CD4-positive, alpha-beta T cell (primary cell): ENCODE data around the gene GRIA1. TPM values are rescaled to one million over a fixed set of nuclear protein-coding genes. Genes with fewer than 3 reads are reported as not detected.

Source experiments
- ATAC-seq: fragments of 200-7000 bp; cut with Tn5 transposase; one replicate; pipeline ENCODE4 v1.10.0; 2022; ENCODE audit warnings: mild to moderate bottlenecking; ENCODE audit not compliant: poor library complexity
- CTCF ChIA-PET: fragments of 350-600 bp; sonication (Branson Sonifier 250); formaldehyde crosslinking; loops from one replicate; lab custom pipeline; 2021; ENCODE audit warnings: antibody characterized with exemption, inconsistent platforms; lab: Charles Lee
- POLR2A ChIA-PET: fragments of 350-600 bp; sonication (Branson Sonifier 250); formaldehyde crosslinking; loops from one replicate; lab custom pipeline; 2021; ENCODE audit warnings: antibody characterized with exemption, inconsistent platforms; lab: Charles Lee
- DNase-seq, 14 experiments: peaks; one replicate each; pipeline ENCODE4 v3.0.0-alpha.2; 2013 to 2020; ENCODE audit warnings: mixed read lengths in 2 of 14
- H3K27ac ChIP-seq, 2 donors: one replicate each; pipeline versions ENCODE4 v1.5.1 to v1.7.0; 2013; ENCODE audit warnings: low read length in 2 of 2, low read depth in 1 of 2, mild to moderate bottlenecking in 1 of 2
- H3K27me3 ChIP-seq, 2 experiments: 1 replicate in 1 of 2; 2 replicates in 1 of 2; pipeline versions ENCODE4 v1.6.1 to v1.7.0; 2013; ENCODE audit warnings: low read length in 2 of 2, control low read depth in 1 of 2, mild to moderate bottlenecking in 1 of 2, moderate library complexity in 1 of 2; ENCODE audit not compliant: insufficient read depth in 2 of 2, control insufficient read depth in 1 of 2
- H3K36me3 ChIP-seq: one replicate; pipeline ENCODE4 v1.6.1; 2013; ENCODE audit warnings: low read length, control low read depth; ENCODE audit not compliant: insufficient read depth
- H3K4me1 ChIP-seq: one replicate; pipeline ENCODE4 v1.6.1; 2013; ENCODE audit warnings: low read length, control low read depth; ENCODE audit not compliant: insufficient read depth
- H3K4me3 ChIP-seq: one replicate; pipeline ENCODE4 v1.5.1; 2013; ENCODE audit warnings: mild to moderate bottlenecking, low read length, moderate library complexity
- H3K9me3 ChIP-seq, 2 experiments: 1 replicate in 1 of 2; 2 replicates in 1 of 2; pipeline versions ENCODE4 v1.6.1 to v1.7.0; 2013; ENCODE audit warnings: low read length in 2 of 2, mild to moderate bottlenecking in 2 of 2, control low read depth in 1 of 2, moderate library complexity in 1 of 2; ENCODE audit not compliant: control insufficient read depth in 1 of 2, insufficient read depth in 1 of 2
- H3K27ac Mint-ChIP-seq: one replicate; pipeline ENCODE4 v1.8.0; 2020; ENCODE audit warnings: mixed read lengths
- H3K27me3 Mint-ChIP-seq: one replicate; pipeline ENCODE4 v1.8.0; 2021; ENCODE audit warnings: mixed read lengths
- H3K36me3 Mint-ChIP-seq: one replicate; pipeline ENCODE4 v1.8.0; 2021; ENCODE audit warnings: low read depth, mixed read lengths
- H3K4me1 Mint-ChIP-seq: one replicate; pipeline ENCODE4 v1.8.0; 2021; ENCODE audit warnings: low read depth, mixed read lengths
- H3K4me3 Mint-ChIP-seq: one replicate; pipeline ENCODE4 v1.8.0; 2020; ENCODE audit warnings: mild to moderate bottlenecking, mixed read lengths
- H3K9me3 Mint-ChIP-seq: one replicate; pipeline ENCODE4 v1.8.0; 2020; ENCODE audit warnings: mixed read lengths
- intact Hi-C, 2 experiments: fragments of 100-400 bp; cut with DNase I in 1 of 2; cut with micrococcal nuclease in 1 of 2; formaldehyde crosslinking; loops; one replicate each; pipeline versions ENCODE4 v1.15.1 to v1.9.0; 2023 to 2025; cut with DNase I, micrococcal nuclease
- total RNA-seq, 174 experiments: library from RNA in 2 of 174; stranded (reverse) in 2 of 174; gene quantifications; one replicate each; pipeline ENCODE4 v1.2.3 and lab custom pipeline; 2021 to 2026
- TF ChIP-seq, protein P1 (sequence below): fragments of 200-600 bp; IDR thresholded peaks from one replicate; pipeline ENCODE4 v1.8.0; 2022; ENCODE audit warnings: antibody characterized with exemption, mild to moderate bottlenecking

Gene GRIA1
- total RNA-seq, 2 experiments from 2014 or later, result not detected

- no peak for ATAC-seq
- H3K27me3 Mint-ChIP-seq, result no peaks in the 10 kb centered on the region
- no peak overlapping the region for H3K27ac Mint-ChIP-seq
- ChIA-PET POLR2A (no interaction called here), CTCF (no interaction called here)
- no peaks in the 10 kb centered on the region for H3K4me1 Mint-ChIP-seq
- no peaks in the 10 kb centered on the region for H3K9me3 Mint-ChIP-seq
- DNase-seq, result no peak
- Histone ChIP-seq H3K9me3 (no peaks in the 10 kb centered on the region), H3K36me3 (no peaks in the 10 kb centered on the region), H3K27ac (no peak overlapping the region), H3K4me1 (no peaks in the 10 kb centered on the region), H3K27me3 (no peaks in the 10 kb centered on the region), H3K4me3 (no peak overlapping the region)
- H3K4me3 Mint-ChIP-seq, result no peak overlapping the region
- intact Hi-C loops, result no loop called here
- TF ChIP-seq, protein P1, sequence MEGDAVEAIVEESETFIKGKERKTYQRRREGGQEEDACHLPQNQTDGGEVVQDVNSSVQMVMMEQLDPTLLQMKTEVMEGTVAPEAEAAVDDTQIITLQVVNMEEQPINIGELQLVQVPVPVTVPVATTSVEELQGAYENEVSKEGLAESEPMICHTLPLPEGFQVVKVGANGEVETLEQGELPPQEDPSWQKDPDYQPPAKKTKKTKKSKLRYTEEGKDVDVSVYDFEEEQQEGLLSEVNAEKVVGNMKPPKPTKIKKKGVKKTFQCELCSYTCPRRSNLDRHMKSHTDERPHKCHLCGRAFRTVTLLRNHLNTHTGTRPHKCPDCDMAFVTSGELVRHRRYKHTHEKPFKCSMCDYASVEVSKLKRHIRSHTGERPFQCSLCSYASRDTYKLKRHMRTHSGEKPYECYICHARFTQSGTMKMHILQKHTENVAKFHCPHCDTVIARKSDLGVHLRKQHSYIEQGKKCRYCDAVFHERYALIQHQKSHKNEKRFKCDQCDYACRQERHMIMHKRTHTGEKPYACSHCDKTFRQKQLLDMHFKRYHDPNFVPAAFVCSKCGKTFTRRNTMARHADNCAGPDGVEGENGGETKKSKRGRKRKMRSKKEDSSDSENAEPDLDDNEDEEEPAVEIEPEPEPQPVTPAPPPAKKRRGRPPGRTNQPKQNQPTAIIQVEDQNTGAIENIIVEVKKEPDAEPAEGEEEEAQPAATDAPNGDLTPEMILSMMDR, result no peak
- no peaks in the 10 kb centered on the region for H3K36me3 Mint-ChIP-seq
Observed at GRCh38 chr5:153584126-153584959, 93.9 kb downstream of the GRIA1 start.

- no peaks in the 10 kb centered on the region for H3K4me1 ChIP-seq
- ATAC-seq (no peak), DNase-seq (no peak)
- no peak overlapping the region for H3K4me3 ChIP-seq
- Mint-ChIP-seq H3K4me3 (no peak overlapping the region), H3K36me3 (no peaks in the 10 kb centered on the region), H3K27ac (no peak overlapping the region), H3K27me3 (no peaks in the 10 kb centered on the region), H3K9me3 (no peaks in the 10 kb centered on the region), H3K4me1 (no peaks in the 10 kb centered on the region)
- H3K9me3 ChIP-seq, result no peaks in the 10 kb centered on the region
- TF ChIP-seq, protein P1, result no peak
- intact Hi-C loops, result no loop called here
- no peaks in the 10 kb centered on the region for H3K27me3 ChIP-seq
- no peak overlapping the region for H3K27ac ChIP-seq
- ChIA-PET CTCF (no interaction called here), POLR2A (no interaction called here)
- no peaks in the 10 kb centered on the region for H3K36me3 ChIP-seq
Observed at GRCh38 chr5:153584960-153585359, 94.5 kb downstream of the GRIA1 start.

DNA sequence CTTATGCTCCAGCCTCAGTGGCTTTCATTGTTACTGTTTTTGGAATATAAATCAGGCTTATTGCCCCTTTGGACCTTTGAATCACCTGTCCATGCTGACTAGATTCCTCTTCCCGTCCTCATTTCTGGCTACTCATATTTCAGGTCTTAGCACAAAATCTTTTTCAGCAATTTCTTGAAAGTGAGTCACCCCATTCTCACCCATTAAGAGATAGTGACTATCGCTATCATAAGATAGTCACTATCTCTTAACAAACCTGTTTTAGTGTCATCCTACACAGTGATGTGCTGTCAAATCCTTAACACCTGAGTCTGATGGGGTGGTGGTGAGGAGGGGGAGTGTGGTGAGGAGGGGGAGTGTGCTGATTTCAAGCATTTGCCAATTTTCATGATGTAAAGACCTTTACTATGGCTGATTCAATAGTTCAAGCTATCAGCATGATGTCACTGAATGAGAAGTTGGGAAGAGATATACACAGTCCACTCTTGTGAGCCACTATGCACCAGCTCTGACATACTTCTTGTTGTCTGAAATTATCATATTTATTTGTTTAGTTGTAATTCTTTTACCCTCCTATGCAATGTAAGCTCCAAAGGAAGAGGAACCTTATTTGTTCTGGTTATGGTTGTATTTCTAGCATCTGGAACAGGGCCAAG, 95.3 kb downstream of the GRIA1 start:
- TF ChIP-seq, protein P1, result no peak
- no peak overlapping the region for H3K4me3 Mint-ChIP-seq
- intact Hi-C loops, result no loop called here
- ChIA-PET POLR2A (no interaction called here), CTCF (no interaction called here)
- Histone ChIP-seq H3K9me3 (no peaks in the 10 kb centered on the region), H3K36me3 (no peaks in the 10 kb centered on the region), H3K27me3 (no peaks in the 10 kb centered on the region), H3K4me1 (no peaks in the 10 kb centered on the region), H3K4me3 (no peak overlapping the region), H3K27ac (no peak overlapping the region)
- no peaks in the 10 kb centered on the region for H3K4me1 Mint-ChIP-seq
- no peak overlapping the region for H3K27ac Mint-ChIP-seq
- no peak for ATAC-seq
- H3K27me3 Mint-ChIP-seq, result no peaks in the 10 kb centered on the region
- no peaks in the 10 kb centered on the region for H3K9me3 Mint-ChIP-seq
- H3K36me3 Mint-ChIP-seq, result no peaks in the 10 kb centered on the region
- no peak for DNase-seq
